Uterus (tissue), 4 donors: Measurements from ENCODE around the gene PSMC3. TPM values are rescaled to one million over a fixed set of nuclear protein-coding genes. Genes with fewer than 3 reads are reported as not detected.

Experiments used
- DNase-seq, 2 donors: peaks; one replicate each; pipeline ENCODE4 v3.0.0-alpha.2; 2019 to 2020
- H3K27ac ChIP-seq, 2 donors: fragments of 200-600 bp; sonication (generic); 1 replicate in 1 of 2; 2 replicates in 1 of 2; pipeline ENCODE4 v1.5.1; 2016 to 2018
- H3K27me3 ChIP-seq, 2 donors: fragments of 200-600 bp; sonication (generic); one replicate each; pipeline ENCODE4 v1.5.1; 2018 to 2019; ENCODE audit warnings: control low read depth in 1 of 2
- H3K36me3 ChIP-seq, 2 donors: fragments of 200-600 bp; sonication (generic); one replicate each; pipeline ENCODE4 v1.5.1; 2019; ENCODE audit warnings: control low read depth in 1 of 2
- H3K4me1 ChIP-seq, 2 donors: fragments of 200-600 bp; sonication (generic); one replicate each; pipeline ENCODE4 v1.5.1; 2018 to 2019; ENCODE audit warnings: control low read depth in 1 of 2
- H3K4me3 ChIP-seq, 2 donors: fragments of 200-600 bp; sonication (generic); 1 replicate in 1 of 2; 2 replicates in 1 of 2; pipeline ENCODE4 v1.5.1; 2018 to 2019; ENCODE audit warnings: mild to moderate bottlenecking in 1 of 2
- H3K9me3 ChIP-seq, 2 donors: fragments of 200-600 bp; sonication (generic); one replicate each; pipeline ENCODE4 v1.5.1; 2019; ENCODE audit warnings: control low read depth in 1 of 2
- POLR2A ChIP-seq, 2 donors: fragments of 450-650 bp; IDR thresholded peaks; one replicate each; pipeline ENCODE4 v1.6.1; 2016; ENCODE audit warnings: antibody characterized with exemption in 2 of 2, mild to moderate bottlenecking in 1 of 2, moderate library complexity in 1 of 2
- intact Hi-C: fragments of 100-400 bp; cut with DNase I; formaldehyde crosslinking; loops from one replicate; pipeline ENCODE4 v1.15.1; 2023; ENCODE audit warnings: low total_unique reads
- total RNA-seq, 4 donors: library from RNA; depleted of rRNA in 3 of 4; stranded (reverse); fragments of >200 nt in 3 of 4; gene quantifications; one replicate each; pipeline versions ENCODE4 v1.1.0 to v1.2.4, GENCODE V29; 2014 to 2023
- TF ChIP-seq, protein P1 (sequence below), 4 experiments: fragments of 200-600 bp in 2 of 4; fragments of 450-650 bp in 2 of 4; sonication (generic) in 2 of 4; IDR thresholded peaks; one replicate each; pipeline ENCODE4 v1.5.1; 2016 to 2019; ENCODE audit warnings: antibody characterized with exemption in 4 of 4, mild to moderate bottlenecking in 2 of 4, moderate library complexity in 1 of 4
- donor health status: DM: yes; HTN: yes; CAD: no.

The PSMC3 gene
- total RNA-seq, 4 donors from 2014 or later, result 43.8 to 161 (median 96.2) TPM

- no peak overlapping the region for H3K27ac ChIP-seq
- intact Hi-C loops, result no loop called here
- no peaks in the 10 kb centered on the region for H3K36me3 ChIP-seq
- no peak overlapping the region for H3K4me3 ChIP-seq
- DNase-seq, result no peak
- no peaks in the 10 kb centered on the region for H3K9me3 ChIP-seq
- no peaks in the 10 kb centered on the region for H3K27me3 ChIP-seq
- H3K4me1 ChIP-seq, result no peaks in the 10 kb centered on the region
- TF ChIP-seq, protein P1, sequence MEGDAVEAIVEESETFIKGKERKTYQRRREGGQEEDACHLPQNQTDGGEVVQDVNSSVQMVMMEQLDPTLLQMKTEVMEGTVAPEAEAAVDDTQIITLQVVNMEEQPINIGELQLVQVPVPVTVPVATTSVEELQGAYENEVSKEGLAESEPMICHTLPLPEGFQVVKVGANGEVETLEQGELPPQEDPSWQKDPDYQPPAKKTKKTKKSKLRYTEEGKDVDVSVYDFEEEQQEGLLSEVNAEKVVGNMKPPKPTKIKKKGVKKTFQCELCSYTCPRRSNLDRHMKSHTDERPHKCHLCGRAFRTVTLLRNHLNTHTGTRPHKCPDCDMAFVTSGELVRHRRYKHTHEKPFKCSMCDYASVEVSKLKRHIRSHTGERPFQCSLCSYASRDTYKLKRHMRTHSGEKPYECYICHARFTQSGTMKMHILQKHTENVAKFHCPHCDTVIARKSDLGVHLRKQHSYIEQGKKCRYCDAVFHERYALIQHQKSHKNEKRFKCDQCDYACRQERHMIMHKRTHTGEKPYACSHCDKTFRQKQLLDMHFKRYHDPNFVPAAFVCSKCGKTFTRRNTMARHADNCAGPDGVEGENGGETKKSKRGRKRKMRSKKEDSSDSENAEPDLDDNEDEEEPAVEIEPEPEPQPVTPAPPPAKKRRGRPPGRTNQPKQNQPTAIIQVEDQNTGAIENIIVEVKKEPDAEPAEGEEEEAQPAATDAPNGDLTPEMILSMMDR (IDR thresholded peaks at IDR 0.05), result no peak
- TF ChIP-seq POLR2A (IDR thresholded peaks at IDR 0.05), result no peak
These were observed 17.6 kb upstream of the PSMC3 start for GRCh38 chr11:47443817-47444216.

- Histone ChIP-seq H3K4me1 (no peaks in the 10 kb centered on the region), H3K9me3 (no peaks in the 10 kb centered on the region), H3K27ac (no peak overlapping the region), H3K36me3 (no peaks in the 10 kb centered on the region), H3K4me3 (no peak overlapping the region), H3K27me3 (no peaks in the 10 kb centered on the region)
- DNase-seq, result no peak
- TF ChIP-seq POLR2A (IDR thresholded peaks at IDR 0.05), result no peak
- TF ChIP-seq, protein P1 (IDR thresholded peaks at IDR 0.05), result no peak
- intact Hi-C loops, result no loop called here
These were observed 16.9 kb upstream of the PSMC3 start for GRCh38 chr11:47443028-47443700.

- H3K27ac ChIP-seq, result no peak overlapping the region
- H3K9me3 ChIP-seq, result no peaks in the 10 kb centered on the region
- intact Hi-C loops, result no loop called here
- DNase-seq, result no peak
- no peaks in the 10 kb centered on the region for H3K27me3 ChIP-seq
- no peaks in the 10 kb centered on the region for H3K4me1 ChIP-seq
- H3K4me3 ChIP-seq, result no peak overlapping the region
- no peaks in the 10 kb centered on the region for H3K36me3 ChIP-seq
- TF ChIP-seq, protein P1 (IDR thresholded peaks at IDR 0.05), result no peak
- no peak for TF ChIP-seq POLR2A (IDR thresholded peaks at IDR 0.05)
These were observed 16.3 kb upstream of the PSMC3 start for GRCh38 chr11:47442514-47442913.

GRCh38 chr11:47441421-47441820 lies 15.2 kb upstream of the PSMC3 start:
- TF ChIP-seq, protein P1 (IDR thresholded peaks at IDR 0.05), result no peak
- TF ChIP-seq POLR2A (IDR thresholded peaks at IDR 0.05), result no peak
- H3K4me3 ChIP-seq, result no peak overlapping the region
- no peaks in the 10 kb centered on the region for H3K4me1 ChIP-seq
- no peaks in the 10 kb centered on the region for H3K27me3 ChIP-seq
- no peaks in the 10 kb centered on the region for H3K9me3 ChIP-seq
- H3K27ac ChIP-seq, result no peak overlapping the region
- no peaks in the 10 kb centered on the region for H3K36me3 ChIP-seq
- DNase-seq, result no peak
- intact Hi-C loops, result no loop called here

DNA sequence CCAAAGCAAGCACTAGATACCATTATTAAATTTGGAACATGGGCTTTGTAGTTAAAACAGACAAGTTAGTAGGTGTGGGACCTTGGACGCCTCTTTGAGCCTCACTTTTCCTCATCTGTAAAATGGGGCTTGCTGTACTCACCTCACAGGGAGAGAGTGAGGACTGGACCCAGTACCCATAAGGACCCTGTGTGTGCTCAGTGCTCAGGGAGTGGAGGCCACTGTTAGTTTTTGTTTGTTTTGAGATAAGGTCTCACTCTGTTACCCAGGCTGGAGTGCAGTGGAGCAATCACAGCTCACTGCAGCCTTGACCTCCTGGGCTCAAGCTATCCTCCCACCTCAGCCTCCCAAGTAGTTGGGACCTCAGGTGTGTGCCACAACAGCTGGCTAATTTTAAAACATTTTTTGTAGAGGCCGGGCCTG lies 13.8 kb upstream of the PSMC3 start:
- intact Hi-C loops, result no loop called here
- no peaks in the 10 kb centered on the region for H3K4me1 ChIP-seq
- H3K36me3 ChIP-seq, result no peaks in the 10 kb centered on the region
- TF ChIP-seq, protein P1 (IDR thresholded peaks at IDR 0.05), result no peak
- TF ChIP-seq POLR2A (IDR thresholded peaks at IDR 0.05), result no peak
- no peak overlapping the region for H3K4me3 ChIP-seq
- no peaks in the 10 kb centered on the region for H3K9me3 ChIP-seq
- H3K27ac ChIP-seq, result no peak overlapping the region
- no peak for DNase-seq
- no peaks in the 10 kb centered on the region for H3K27me3 ChIP-seq
